Bronchial epithelial cell (primary cell): Measurements from ENCODE around the gene CERS3. TPM values are rescaled to one million over a fixed set of nuclear protein-coding genes. Genes with fewer than 3 reads are reported as not detected.

Source experiments
- DNase-seq: peaks from one replicate; pipeline ENCODE4 v3.0.0-alpha.2; 2010; ENCODE audit warnings: low read depth
- FAIRE-seq: peaks from 2 replicates; lab custom pipeline; 2011; peaks lifted over from hg19 to GRCh38; lab: Jason Lieb, UNC
- H3K27me3 ChIP-seq: 2 replicates; pipeline ENCODE4 v1.5.1; 2011; ENCODE audit warnings: low read length; ENCODE audit not compliant: control insufficient read depth, insufficient read depth
- H3K36me3 ChIP-seq: 2 replicates; pipeline ENCODE4 v1.5.1; 2011; ENCODE audit warnings: low read length; ENCODE audit not compliant: control insufficient read depth, insufficient read depth
- H3K4me3 ChIP-seq: 2 replicates; pipeline ENCODE4 v1.5.1; 2011; ENCODE audit warnings: mild to moderate bottlenecking, low read depth, low read length, control low read depth
- CTCF ChIP-seq: IDR thresholded peaks from 2 replicates; pipeline ENCODE4 v1.5.1; 2011; ENCODE audit warnings: mild to moderate bottlenecking, moderate library complexity, low read length, control low read depth, inconsistent platforms; ENCODE audit not compliant: insufficient read depth, severe bottlenecking
- total RNA-seq: library from RNA; depleted of rRNA; stranded (reverse); fragments of >200 nt; gene quantifications from 2 replicates; pipeline ENCODE4 v1.2.1, GENCODE V29; 2014

The CERS3 gene
- total RNA-seq, 1 donor from 2014 or later, result 4.7 TPM

DNA sequence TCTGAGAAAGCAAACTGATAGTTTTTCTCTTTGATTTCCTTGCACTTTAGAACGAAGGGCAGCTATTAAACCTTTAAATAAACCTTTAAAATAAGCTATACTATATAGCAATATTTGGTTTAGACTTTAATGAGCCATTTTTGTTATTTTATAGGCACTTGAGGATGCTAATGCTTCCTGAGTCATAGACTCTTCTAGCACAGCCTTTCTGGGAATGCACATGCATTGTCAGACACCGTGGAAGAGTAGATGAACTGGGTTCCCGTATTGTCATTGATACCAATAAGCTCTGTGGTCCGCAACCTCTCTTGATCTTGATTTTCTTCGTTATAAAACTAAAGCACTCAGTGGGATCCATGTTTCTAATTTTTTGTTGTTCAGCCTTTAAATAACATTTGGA lies 27.6 kb downstream of the CERS3 start:
- no peaks in the 10 kb centered on the region for H3K27me3 ChIP-seq
- H3K36me3 ChIP-seq, result no peaks in the 10 kb centered on the region
- H3K4me3 ChIP-seq, result no peak overlapping the region
- DNase-seq (no peak), FAIRE-seq (no peak)
- no peak for TF ChIP-seq CTCF

DNA sequence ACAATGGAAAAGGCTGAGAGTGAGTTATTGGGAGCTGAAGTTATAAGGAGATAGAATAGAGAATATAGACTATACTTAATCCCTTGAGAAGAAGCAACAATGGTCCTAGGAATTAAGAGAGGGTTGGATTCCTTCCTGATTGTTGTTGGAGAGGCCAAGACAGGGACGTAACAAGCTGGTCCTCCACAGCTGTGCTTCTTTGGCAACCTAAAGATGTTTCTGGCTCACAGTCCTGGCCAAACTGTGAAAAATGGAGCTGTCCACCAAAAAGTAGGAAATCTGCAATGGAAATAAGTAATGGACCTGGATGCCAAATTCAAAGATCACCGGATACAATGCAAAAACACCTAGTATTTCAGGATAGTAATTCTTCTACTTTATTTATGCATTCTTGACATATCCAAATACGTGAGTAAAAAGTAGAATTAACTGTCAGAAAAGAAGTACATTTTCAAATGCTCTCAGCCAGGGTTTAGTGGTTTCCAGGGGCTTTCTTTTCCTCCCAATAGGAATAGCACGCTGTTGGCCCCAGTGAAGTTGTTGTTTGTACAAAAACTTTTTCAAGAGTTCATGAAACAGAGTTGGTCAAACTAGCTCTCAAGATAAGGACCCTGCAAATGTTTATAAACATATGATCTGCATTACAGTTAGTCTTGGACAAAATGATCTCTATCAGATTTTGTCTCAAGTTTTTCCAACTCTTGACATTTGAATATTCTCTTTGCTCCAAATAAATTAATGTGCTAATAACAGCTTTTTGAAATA lies 28.3 kb downstream of the CERS3 start:
- Histone ChIP-seq H3K27me3 (no peaks in the 10 kb centered on the region), H3K4me3 (no peak overlapping the region), H3K36me3 (no peaks in the 10 kb centered on the region)
- FAIRE-seq (no peak), DNase-seq (no peak)
- TF ChIP-seq CTCF, result no peak

GRCh38 chr15:100495861-100496260 lies 32.9 kb downstream of the CERS3 start:
- FAIRE-seq (no peak), DNase-seq (peak; percentile 37)
- Histone ChIP-seq H3K4me3 (no peak overlapping the region), H3K27me3 (no peaks in the 10 kb centered on the region), H3K36me3 (no peaks in the 10 kb centered on the region)
- TF ChIP-seq CTCF, result no peak

DNA sequence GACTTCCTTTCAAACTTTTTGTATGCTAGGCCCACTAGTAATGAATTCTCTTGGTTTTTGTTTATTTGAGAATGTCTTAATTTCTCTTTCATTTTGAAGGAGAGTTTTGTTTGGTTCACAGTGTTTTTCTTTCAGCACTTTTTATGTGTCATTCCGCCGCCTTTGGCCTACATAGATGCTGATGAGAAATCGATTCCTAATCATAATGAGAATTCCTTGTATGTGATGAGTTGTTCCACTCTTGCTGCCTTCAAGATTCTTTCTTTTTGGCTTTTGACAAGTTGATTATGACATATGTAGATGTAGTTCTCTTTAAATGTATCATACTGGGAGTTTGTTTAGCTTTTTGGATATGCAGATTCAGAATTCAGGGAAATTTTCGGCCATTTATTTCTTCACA lies 35.5 kb downstream of the CERS3 start:
- TF ChIP-seq CTCF, result no peak
- FAIRE-seq (no peak), DNase-seq (no peak)
- no peak overlapping the region for H3K4me3 ChIP-seq
- no peaks in the 10 kb centered on the region for H3K36me3 ChIP-seq
- H3K27me3 ChIP-seq, result no peaks in the 10 kb centered on the region

- no peak overlapping the region for H3K4me3 ChIP-seq
- DNase-seq, result no peak
- TF ChIP-seq CTCF, result no peak
- no peaks in the 10 kb centered on the region for H3K27me3 ChIP-seq
- no peak for FAIRE-seq
- H3K36me3 ChIP-seq, result no peaks in the 10 kb centered on the region
These were observed 44.3 kb downstream of the CERS3 start for GRCh38 chr15:100484443-100484842.

GRCh38 chr15:100483370-100483769 lies 45.4 kb downstream of the CERS3 start:
- FAIRE-seq, result no peak
- DNase-seq, result no peak
- H3K4me3 ChIP-seq, result no peak overlapping the region
- no peaks in the 10 kb centered on the region for H3K36me3 ChIP-seq
- H3K27me3 ChIP-seq, result no peaks in the 10 kb centered on the region
- TF ChIP-seq CTCF, result no peak
